ENCODE results near the gene NHERF1. TPM values are rescaled to one million over a fixed set of nuclear protein-coding genes. Genes with fewer than 3 reads are reported as not detected.

The NHERF1 gene
- total and polyA plus RNA-seq, 2 of the 13 experiments (the other 11 are each of a cell fraction or from before 2014, with no cell fraction given), result 169 to 269 TPM

- TF ChIP-seq RERE (CRISPR knock-in tag; IDR thresholded peaks at IDR 0.05; ENCODE audit: low read depth), result no peak
- no peak for TF ChIP-seq ZNF547 (CRISPR knock-in tag; IDR thresholded peaks at IDR 0.05)
- TF ChIP-seq ZNF672 (CRISPR knock-in tag; IDR thresholded peaks at IDR 0.05), result no peak
- no peak for TF ChIP-seq MNT (IDR thresholded peaks at IDR 0.05)
These were observed 19.1 kb upstream of the NHERF1 start (continued) for GRCh38 chr17:74729368-74729767.

GRCh38 chr17:74729866-74730265, 18.6 kb upstream of the NHERF1 start:
- Histone ChIP-seq H4K20me1 (ENCODE audit: insufficient read depth, low read length) (no peaks in the 10 kb centered on the region), H3K79me2 (ENCODE audit: insufficient read depth, low read length) (no peaks in the 10 kb centered on the region), H3K9me3 (ENCODE audit: low read length) (peaks cover 9% of the 10 kb centered on the region; the same call in 1 of the 2 replicates), H3K4me3 (replicated peaks in 1 of 3; ENCODE audit: insufficient read depth in 1 of 3, low read depth in 2 of 3, low read length in 3 of 3) (no peak overlapping the region), H3K27ac (ENCODE audit: extremely low read length, insufficient read depth, low read length) (no peak overlapping the region), H3K4me2 (ENCODE audit: low read depth, low read length) (no peak overlapping the region), H3K4me1 (ENCODE audit: insufficient read depth, low read length) (no peaks in the 10 kb centered on the region), H3K9ac (ENCODE audit: insufficient read depth, low read depth, low read length) (no peak overlapping the region), H3K36me3 (replicated peaks in 1 of 2; ENCODE audit: control insufficient read depth in 1 of 2, insufficient read depth in 2 of 2, low read length in 2 of 2) (no peaks in the 10 kb centered on the region), H3K27me3 (ENCODE audit: control insufficient read depth in 1 of 2, insufficient read depth in 2 of 2, low read length in 2 of 2) (peaks cover 5 to 35% of the 10 kb centered on the region in 2 experiments; a peak in 4 of 5 replicates), H2AFZ (ENCODE audit: low read length) (no peak overlapping the region)
- ATAC-seq, result no peak
- FAIRE-seq, result no peak
- intact Hi-C loops (cut with micrococcal nuclease; ENCODE audit: unreplicated experiment) (no loop called here), in situ Hi-C loops (cut with HindIII; ENCODE audit: extremely low pct_ligation_motif_present, low pct_unique_long_range_greater_than_20kb) (no loop called here)
- ChIA-PET CTCF (ENCODE audit: low intra/inter-chr PET ratio, low total read pairs) (no interaction called here), POLR2A (no interaction called here)
- no peak for DNase-seq (ENCODE audit: low spot score)
- WGBS (ENCODE audit: low lambda C conversion rate), result 59% methylated on average over 15 of the region's 15 CpGs
- no TSS peak for BruUV-seq (replicated peaks)
- TF ChIP-seq ZNF749 (CRISPR knock-in tag; IDR thresholded peaks at IDR 0.05; ENCODE audit: borderline replicate concordance) (no peak), CENPX (CRISPR knock-in tag; IDR thresholded peaks at IDR 0.05) (no peak), ZNF235 (CRISPR knock-in tag; IDR thresholded peaks at IDR 0.05; ENCODE audit: borderline replicate concordance) (no peak), ARID5B (CRISPR knock-in tag; IDR thresholded peaks at IDR 0.05) (no peak), ZNF768 (CRISPR knock-in tag; IDR thresholded peaks at IDR 0.05) (no peak), ZBTB14 (CRISPR knock-in tag; IDR thresholded peaks at IDR 0.05) (no peak), PCBP1 (IDR thresholded peaks at IDR 0.05; ENCODE audit: borderline replicate concordance, low read depth, low read length) (no peak)
